ENCODE measurements around the gene PES1.
A peak's percentile ranks its signal among the peaks of the same experiment; 100 is the strongest.
"Not testable (repeated sequence)": the region's sequence is repeated elsewhere in the genome, so short reads cannot be mapped to it uniquely, and the experiment has no call there.

The PES1 gene

GRCh38 chr22:30561402-30562189 is 30.1 kb downstream of the PES1 start:
- ATAC-seq (replicated peaks) = no peak
- Mint-ChIP-seq H3K4me1 (no peaks in the 10 kb centered on the region), H3K9me3 (no peaks in the 10 kb centered on the region), H3K36me3 (no peaks in the 10 kb centered on the region), H3K27ac (peak overlapping the region; percentile 14), H3K4me3 (no peak overlapping the region), H3K27me3 (peaks cover 0 to 8% of the 10 kb centered on the region in 2 donors)
- no peak for DNase-seq

GRCh38 chr22:30560643-30561202 is 31.0 kb downstream of the PES1 start:
- not testable (repeated sequence) for H3K4me3 Mint-ChIP-seq, H3K9me3 Mint-ChIP-seq, H3K27me3 Mint-ChIP-seq, H3K27ac Mint-ChIP-seq, H3K36me3 Mint-ChIP-seq, DNase-seq, H3K4me1 Mint-ChIP-seq
- ATAC-seq (replicated peaks) = peak; percentile 34 to 38

- ATAC-seq (replicated peaks) = no peak
- Mint-ChIP-seq H3K4me1 (no peaks in the 10 kb centered on the region), H3K36me3 (peaks cover 0 to 3% of the 10 kb centered on the region in 2 donors), H3K27me3 (peaks cover 0 to 8% of the 10 kb centered on the region in 2 donors), H3K4me3 (no peak overlapping the region), H3K27ac (no peak overlapping the region), H3K9me3 (no peaks in the 10 kb centered on the region)
- no peak for DNase-seq
Observed at GRCh38 chr22:30559889-30560288, 31.8 kb downstream of the PES1 start.

GRCh38 chr22:30557243-30557642 is 34.5 kb downstream of the PES1 start:
- H3K27me3 Mint-ChIP-seq = peaks cover 0 to 8% of the 10 kb centered on the region in 2 donors
- H3K27ac Mint-ChIP-seq = no peak overlapping the region
- H3K4me1 Mint-ChIP-seq = no peaks in the 10 kb centered on the region
- no peaks in the 10 kb centered on the region for H3K9me3 Mint-ChIP-seq
- no peak overlapping the region for H3K4me3 Mint-ChIP-seq
- DNase-seq (no peak), ATAC-seq (replicated peaks) (no peak)
- H3K36me3 Mint-ChIP-seq = peaks cover 0 to 3% of the 10 kb centered on the region in 2 donors

GRCh38 chr22:30556388-30556787 is 35.3 kb downstream of the PES1 start:
- peaks cover 0 to 4% of the 10 kb centered on the region in 2 donors for H3K27me3 Mint-ChIP-seq
- ATAC-seq (replicated peaks) (peak in 1 of 2 donors; percentile 42), DNase-seq (no peak)
- H3K27ac Mint-ChIP-seq = no peak overlapping the region
- no peak overlapping the region for H3K4me3 Mint-ChIP-seq
- no peaks in the 10 kb centered on the region for H3K9me3 Mint-ChIP-seq
- H3K36me3 Mint-ChIP-seq = peaks cover 0 to 3% of the 10 kb centered on the region in 2 donors
- no peaks in the 10 kb centered on the region for H3K4me1 Mint-ChIP-seq

GRCh38 chr22:30555282-30556210 is 36.2 kb downstream of the PES1 start:
- Mint-ChIP-seq H3K27ac (no peak overlapping the region), H3K36me3 (peaks cover 0 to 3% of the 10 kb centered on the region in 2 donors), H3K4me1 (no peaks in the 10 kb centered on the region), H3K4me3 (no peak overlapping the region), H3K27me3 (no peaks in the 10 kb centered on the region), H3K9me3 (no peaks in the 10 kb centered on the region)
- ATAC-seq (replicated peaks) (no peak), DNase-seq (no peak)

- no peaks in the 10 kb centered on the region for H3K4me1 Mint-ChIP-seq
- ATAC-seq (replicated peaks) (no peak), DNase-seq (no peak)
- no peak overlapping the region for H3K4me3 Mint-ChIP-seq
- H3K27ac Mint-ChIP-seq = no peak overlapping the region
- peaks cover 0 to 12% of the 10 kb centered on the region in 2 donors for H3K27me3 Mint-ChIP-seq
- H3K36me3 Mint-ChIP-seq = peaks cover 0 to 3% of the 10 kb centered on the region in 2 donors
- no peaks in the 10 kb centered on the region for H3K9me3 Mint-ChIP-seq
Observed at GRCh38 chr22:30553971-30554370, 37.7 kb downstream of the PES1 start.

- H3K9me3 Mint-ChIP-seq = no peaks in the 10 kb centered on the region
Observed at GRCh38 chr22:30552719-30553118, 39.0 kb downstream of the PES1 start.

GRCh38 chr22:30551813-30552212 is 39.9 kb downstream of the PES1 start:
- not testable (repeated sequence) for H3K27ac Mint-ChIP-seq; H3K4me3 Mint-ChIP-seq; H3K4me1 Mint-ChIP-seq; ATAC-seq (replicated peaks); H3K9me3 Mint-ChIP-seq; H3K36me3 Mint-ChIP-seq; DNase-seq
- H3K27me3 Mint-ChIP-seq = peaks cover 12 to 24% of the 10 kb centered on the region in 2 donors

More at GRCh38 chr22:30552719-30553118, 39.0 kb downstream of the PES1 start:
- Mint-ChIP-seq H3K4me1 (no peaks in the 10 kb centered on the region), H3K36me3 (peaks cover 0 to 3% of the 10 kb centered on the region in 2 donors), H3K27me3 (peaks cover 6 to 21% of the 10 kb centered on the region in 2 donors), H3K4me3 (no peak overlapping the region), H3K27ac (no peak overlapping the region)
- DNase-seq (no peak), ATAC-seq (replicated peaks) (no peak)

GRCh38 chr22:30547188-30547587 is 44.5 kb downstream of the PES1 start:
- Mint-ChIP-seq H3K36me3 (no peaks in the 10 kb centered on the region), H3K27ac (no peak overlapping the region), H3K4me3 (no peak overlapping the region), H3K4me1 (no peaks in the 10 kb centered on the region), H3K27me3 (peaks cover 44 to 59% of the 10 kb centered on the region in 2 donors), H3K9me3 (no peaks in the 10 kb centered on the region)
- DNase-seq (no peak), ATAC-seq (replicated peaks) (no peak)

- no peak for DNase-seq
- H3K27me3 Mint-ChIP-seq = peaks cover 44 to 59% of the 10 kb centered on the region in 2 donors
- H3K27ac Mint-ChIP-seq = no peak within 1 kb of the TSS
- no peaks in the 10 kb centered on the region for H3K9me3 Mint-ChIP-seq
- no peaks in the 10 kb centered on the region for H3K36me3 Mint-ChIP-seq
- no peaks in the 10 kb centered on the region for H3K4me1 Mint-ChIP-seq
- ATAC-seq (replicated peaks) = no peak
- H3K4me3 Mint-ChIP-seq = no peak within 1 kb of the TSS
Observed at GRCh38 chr22:30546616-30547015, 45.1 kb downstream of the PES1 start, which contains the start of gene SEC14L6. TSS of gene SEC14L6 (minus strand) at chr22:30546741. CDS start at chr22:30546682, 59 bp downstream.

- Mint-ChIP-seq H3K36me3 (no peaks in the 10 kb centered on the region), H3K4me1 (no peaks in the 10 kb centered on the region), H3K27me3 (peaks cover 51 to 59% of the 10 kb centered on the region in 2 donors), H3K27ac (no peak overlapping the region), H3K9me3 (no peaks in the 10 kb centered on the region), H3K4me3 (peak overlapping the region in 1 of 2 donors; percentile 30)
- ATAC-seq (replicated peaks) = no peak
- DNase-seq = no peak
Observed at GRCh38 chr22:30542811-30543188, 48.9 kb downstream of the PES1 start.

GRCh38 chr22:30541961-30542810 is 49.5 kb downstream of the PES1 start:
- no peak for DNase-seq
- Mint-ChIP-seq H3K36me3 (no peaks in the 10 kb centered on the region), H3K9me3 (no peaks in the 10 kb centered on the region), H3K4me1 (no peaks in the 10 kb centered on the region), H3K4me3 (no peak overlapping the region), H3K27ac (no peak overlapping the region), H3K27me3 (peaks cover 49 to 65% of the 10 kb centered on the region in 2 donors)
- ATAC-seq (replicated peaks) = peak in 1 of 2 donors; percentile 16

All from stimulated activated naive B cell treated with anti-CD40 and anti-IgM and Interleukin-4, amounts not matched to agents 10 μg/mL and 1 μg/mL and 100 μg/mL, for 72 hours (primary cell).